Spleen (tissue), 11 donors: ENCODE measurements around the gene SERINC5. TPM values are rescaled to one million over a fixed set of nuclear protein-coding genes. Genes with fewer than 3 reads are reported as not detected.

Experiments used
- DNase-seq: peaks from one replicate; pipeline ENCODE4 v3.0.0-alpha.2; 2020
- H3K27ac ChIP-seq, 8 donors: fragments of 200-600 bp; sonication (generic) in 7 of 8; 1 replicate in 4 of 8; 2 replicates in 4 of 8; pipeline versions ENCODE4 v1.5.0 to v1.8.0; 2016 to 2021; ENCODE audit warnings: inconsistent platforms in 4 of 8, mild to moderate bottlenecking in 4 of 8, moderate library complexity in 1 of 8
- H3K27me3 ChIP-seq, 7 donors: fragments of 200-600 bp; sonication (generic) in 6 of 7; replicated peaks in 1 of 7; 1 replicate in 4 of 7; 2 replicates in 3 of 7; pipeline versions ENCODE4 v1.5.0 to v1.8.0; 2016 to 2021; ENCODE audit warnings: inconsistent platforms in 3 of 7, mild to moderate bottlenecking in 1 of 7
- H3K36me3 ChIP-seq, 6 donors: fragments of 200-600 bp; sonication (generic) in 5 of 6; 1 replicate in 4 of 6; 2 replicates in 2 of 6; pipeline versions ENCODE4 v1.5.0 to v1.8.0; 2016 to 2021; ENCODE audit warnings: inconsistent platforms in 2 of 6
- H3K4me1 ChIP-seq, 6 donors: fragments of 200-600 bp; sonication (generic) in 5 of 6; 1 replicate in 3 of 6; 2 replicates in 3 of 6; pipeline versions ENCODE4 v1.5.0 to v1.8.0; 2016 to 2021; ENCODE audit warnings: inconsistent platforms in 3 of 6
- H3K4me3 ChIP-seq, 8 donors: fragments of 200-600 bp; sonication (generic) in 7 of 8; 1 replicate in 4 of 8; 2 replicates in 4 of 8; pipeline versions ENCODE4 v1.5.0 to v1.8.0; 2016 to 2021; ENCODE audit warnings: inconsistent platforms in 4 of 8, mild to moderate bottlenecking in 4 of 8, moderate library complexity in 2 of 8
- H3K9me3 ChIP-seq, 8 donors: fragments of 200-600 bp; sonication (generic) in 7 of 8; 1 replicate in 4 of 8; 2 replicates in 4 of 8; pipeline versions ENCODE4 v1.5.0 to v1.8.0; 2016 to 2021; ENCODE audit warnings: inconsistent platforms in 4 of 8
- POLR2A ChIP-seq, 3 donors: fragments of 450-650 bp; IDR thresholded peaks; one replicate each; pipeline ENCODE4 v1.5.1; 2017; ENCODE audit warnings: antibody characterized with exemption in 3 of 3, mild to moderate bottlenecking in 1 of 3
- POLR2AphosphoS5 ChIP-seq, 3 donors: sonication (generic); formaldehyde crosslinking; IDR thresholded peaks; one replicate each; pipeline ENCODE4 v1.5.1; 2017; ENCODE audit warnings: antibody characterized with exemption in 3 of 3
- WGBS, 5 donors: extraction: QIAGEN DNeasy Blood & Tissue Kit in 3 of 5; methylation state at CpG; one replicate each; pipeline versions ENCODE4 v1.1.5 to v1.1.7; 2013 to 2018; 5-methylcytosine and 5-hydroxymethylcytosine counted together
- intact Hi-C: fragments of 100-400 bp; cut with DNase I; formaldehyde crosslinking; loops from one replicate; pipeline ENCODE4 v1.15.0; 2023; ENCODE audit warnings: low total_unique reads
- polyA plus RNA-seq, 3 donors: library from polyadenylated mRNA; stranded (reverse); fragments of 200-250 nt; gene quantifications; one replicate each; pipeline ENCODE4 v1.2.1, GENCODE V29; 2013
- total RNA-seq, 7 donors: library from RNA; depleted of rRNA in 3 of 7; stranded (reverse); fragments of >200 nt in 3 of 7; fragmentation: NEBNext Ultra II Directional in 4 of 7; extraction: Animal tissue kit (Norgen Biotek cat#: 25700) in 4 of 7; gene quantifications; one replicate each; pipeline versions ENCODE4 v1.1.0 to v1.2.1, GENCODE V29; 2016 to 2021
- TF ChIP-seq, protein P1 (sequence below), 11 experiments: fragments of 200-600 bp in 7 of 11; fragments of 450-650 bp in 4 of 11; sonication (generic) in 4 of 11; IDR thresholded peaks in 8 of 11; conservative IDR thresholded peaks in 3 of 11; 1 replicate in 7 of 11; 2 replicates in 4 of 11; pipeline versions ENCODE4 v1.4.0 to v1.8.0; 2016 to 2021; ENCODE audit warnings: antibody characterized with exemption in 11 of 11, inconsistent platforms in 4 of 11, mild to moderate bottlenecking in 1 of 11
- donor health status: healthy with polysubstance abuse.
- donor health status: DM: no; HTN: no; CAD: no; lungs with moderate emphysema.
- donor health status: DM: no; HTN: no; CAD: no.
- donor health status: Bipolar disorder and iron deficiency.
- donor health status: healthy.
- donor health status: DM: no; HTN: no; CAD: no.
- donor health status: DM: yes; HTN: yes; CAD: no.

The SERINC5 gene
- total and polyA plus RNA-seq, 10 donors = 1.5 to 29.8 (median 21.2) TPM

DNA sequence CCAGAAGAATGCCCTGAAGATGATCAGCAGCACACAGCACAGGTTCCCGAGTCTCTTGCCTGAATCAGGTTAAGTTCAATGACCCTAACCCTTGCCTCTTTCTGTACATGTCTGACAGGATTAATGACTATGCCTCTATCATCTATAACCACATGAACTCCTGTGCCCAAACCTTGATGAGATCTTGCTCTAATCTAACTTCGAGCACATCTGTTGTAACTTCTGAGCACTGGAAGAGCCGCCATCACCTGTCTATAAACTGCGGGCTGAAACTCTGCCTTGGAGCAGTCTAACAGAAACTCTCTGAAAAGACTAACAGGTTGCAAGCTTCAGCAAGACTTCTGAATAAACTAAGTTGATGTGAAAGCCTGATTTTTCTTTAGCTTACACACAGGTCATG, 44.5 kb downstream of the SERINC5 start:
- DNase-seq = no peak
- Histone ChIP-seq H3K4me3 (no peak overlapping the region), H3K27me3 (no peaks in the 10 kb centered on the region), H3K9me3 (no peaks in the 10 kb centered on the region), H3K27ac (no peak overlapping the region), H3K36me3 (peaks cover 0 to 4% (median 0%) of the 10 kb centered on the region in 6 donors), H3K4me1 (peaks cover 7 to 71% (median 15%) of the 10 kb centered on the region in 6 donors)
- intact Hi-C loops = no loop called here
- TF ChIP-seq, protein P1, sequence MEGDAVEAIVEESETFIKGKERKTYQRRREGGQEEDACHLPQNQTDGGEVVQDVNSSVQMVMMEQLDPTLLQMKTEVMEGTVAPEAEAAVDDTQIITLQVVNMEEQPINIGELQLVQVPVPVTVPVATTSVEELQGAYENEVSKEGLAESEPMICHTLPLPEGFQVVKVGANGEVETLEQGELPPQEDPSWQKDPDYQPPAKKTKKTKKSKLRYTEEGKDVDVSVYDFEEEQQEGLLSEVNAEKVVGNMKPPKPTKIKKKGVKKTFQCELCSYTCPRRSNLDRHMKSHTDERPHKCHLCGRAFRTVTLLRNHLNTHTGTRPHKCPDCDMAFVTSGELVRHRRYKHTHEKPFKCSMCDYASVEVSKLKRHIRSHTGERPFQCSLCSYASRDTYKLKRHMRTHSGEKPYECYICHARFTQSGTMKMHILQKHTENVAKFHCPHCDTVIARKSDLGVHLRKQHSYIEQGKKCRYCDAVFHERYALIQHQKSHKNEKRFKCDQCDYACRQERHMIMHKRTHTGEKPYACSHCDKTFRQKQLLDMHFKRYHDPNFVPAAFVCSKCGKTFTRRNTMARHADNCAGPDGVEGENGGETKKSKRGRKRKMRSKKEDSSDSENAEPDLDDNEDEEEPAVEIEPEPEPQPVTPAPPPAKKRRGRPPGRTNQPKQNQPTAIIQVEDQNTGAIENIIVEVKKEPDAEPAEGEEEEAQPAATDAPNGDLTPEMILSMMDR (IDR thresholded peaks at IDR 0.05 in 8 of 11, conservative IDR thresholded peaks at IDR 0.05 in 3 of 11) = no peak
- TF ChIP-seq POLR2AphosphoS5 (IDR thresholded peaks at IDR 0.05) = no peak
- no peak for TF ChIP-seq POLR2A (IDR thresholded peaks at IDR 0.05)
- 64 to 85% (median 79%) methylated on average over 4 of the region's 4 CpGs for whole genome bisulfite sequencing, 5 donors

DNA sequence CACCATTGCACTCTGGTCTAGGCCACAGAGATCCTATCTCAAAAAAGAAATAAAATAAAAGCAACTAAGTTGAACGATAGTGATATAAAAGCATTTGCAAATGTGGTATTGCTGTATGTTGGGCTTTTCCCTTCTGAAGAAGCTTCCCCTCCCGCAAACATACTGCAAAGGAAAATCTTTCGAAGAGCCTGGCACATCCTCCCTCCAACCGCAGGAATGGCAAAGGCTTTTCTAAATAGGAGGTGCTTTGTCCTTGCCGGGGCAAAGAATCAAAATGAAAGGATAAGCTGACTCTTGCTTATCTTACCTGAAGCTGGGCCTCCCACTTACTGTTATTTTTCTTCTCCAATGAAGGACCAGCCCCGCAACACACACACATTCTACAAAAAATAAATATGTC, 45.8 kb downstream of the SERINC5 start:
- intact Hi-C loops = no loop called here
- Histone ChIP-seq H3K9me3 (no peaks in the 10 kb centered on the region), H3K27me3 (no peaks in the 10 kb centered on the region), H3K36me3 (peaks cover 0 to 4% (median 0%) of the 10 kb centered on the region in 6 donors), H3K4me3 (no peak overlapping the region), H3K4me1 (peaks cover 4 to 72% (median 14%) of the 10 kb centered on the region in 6 donors), H3K27ac (no peak overlapping the region)
- no peak for DNase-seq
- WGBS, 5 donors = 83 to 90% (median 84%) methylated on average over 6 of the region's 6 CpGs
- no peak for TF ChIP-seq POLR2A (IDR thresholded peaks at IDR 0.05)
- TF ChIP-seq, protein P1 (IDR thresholded peaks at IDR 0.05 in 8 of 11, conservative IDR thresholded peaks at IDR 0.05 in 3 of 11) = no peak
- TF ChIP-seq POLR2AphosphoS5 (IDR thresholded peaks at IDR 0.05) = no peak

DNA sequence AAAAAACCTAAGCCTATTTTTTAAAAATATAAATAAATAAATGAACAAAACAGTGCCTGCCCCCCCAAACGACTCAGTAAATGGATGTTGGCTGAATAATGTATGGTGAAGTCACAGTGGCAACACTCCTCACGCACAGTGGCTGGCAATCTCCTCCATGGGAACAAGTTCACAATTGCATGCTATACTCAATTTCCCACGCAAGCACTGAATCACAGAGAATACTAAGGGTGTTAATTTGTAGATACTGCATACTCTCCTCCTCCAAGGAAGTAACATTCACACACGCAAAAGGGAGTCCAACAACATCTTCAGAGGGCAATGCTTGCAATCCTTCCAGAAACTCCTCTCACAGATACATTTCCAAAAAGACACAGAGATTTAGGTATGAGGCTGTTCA, 47.5 kb downstream of the SERINC5 start:
- 70 to 90% (median 86%) methylated on average over 4 of the region's 4 CpGs for WGBS, 5 donors
- no peak overlapping the region for H3K4me3 ChIP-seq
- TF ChIP-seq POLR2AphosphoS5 (IDR thresholded peaks at IDR 0.05) = no peak
- TF ChIP-seq, protein P1 (IDR thresholded peaks at IDR 0.05 in 8 of 11, conservative IDR thresholded peaks at IDR 0.05 in 3 of 11) = no peak
- no peak for TF ChIP-seq POLR2A (IDR thresholded peaks at IDR 0.05)
- peaks cover 0 to 10% (median 0%) of the 10 kb centered on the region in 6 donors for H3K36me3 ChIP-seq
- no peaks in the 10 kb centered on the region for H3K9me3 ChIP-seq
- no peak for DNase-seq
- no peaks in the 10 kb centered on the region for H3K27me3 ChIP-seq
- H3K4me1 ChIP-seq = peaks cover 0 to 72% (median 9%) of the 10 kb centered on the region in 6 donors
- intact Hi-C loops = no loop called here
- H3K27ac ChIP-seq = no peak overlapping the region

DNA sequence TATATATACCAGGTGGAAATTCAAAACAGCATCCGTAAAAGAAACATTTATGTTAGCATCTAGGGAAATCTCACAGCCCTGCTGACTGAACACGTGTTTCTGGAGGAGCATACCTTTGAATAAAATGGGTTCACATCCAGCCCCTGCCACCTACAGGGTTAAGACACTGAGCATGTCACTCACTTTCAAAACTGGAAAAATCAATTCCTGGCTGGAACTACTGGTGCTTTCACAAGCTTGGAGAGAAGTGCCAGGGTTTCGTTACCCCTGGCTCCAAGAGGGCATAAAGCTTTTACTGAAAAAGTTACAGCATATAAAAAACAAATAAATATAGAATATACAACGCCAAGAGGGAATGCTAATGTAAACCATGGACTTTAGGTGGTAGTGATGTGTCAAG, 48.0 kb downstream of the SERINC5 start:
- TF ChIP-seq, protein P1 (IDR thresholded peaks at IDR 0.05 in 8 of 11, conservative IDR thresholded peaks at IDR 0.05 in 3 of 11) = no peak
- no peak for TF ChIP-seq POLR2AphosphoS5 (IDR thresholded peaks at IDR 0.05)
- no peak for TF ChIP-seq POLR2A (IDR thresholded peaks at IDR 0.05)
- Histone ChIP-seq H3K9me3 (no peaks in the 10 kb centered on the region), H3K36me3 (peaks cover 0 to 12% (median 0%) of the 10 kb centered on the region in 6 donors), H3K27ac (no peak overlapping the region), H3K4me1 (peaks cover 0 to 66% (median 6%) of the 10 kb centered on the region in 6 donors), H3K4me3 (no peak overlapping the region), H3K27me3 (no peaks in the 10 kb centered on the region)
- intact Hi-C loops = no loop called here
- no peak for DNase-seq
- WGBS, 5 donors = 90 to 99% (median 94%) methylated on average over 4 of the region's 4 CpGs
